ENCODE data around the gene HGD.

The HGD gene

DNA sequence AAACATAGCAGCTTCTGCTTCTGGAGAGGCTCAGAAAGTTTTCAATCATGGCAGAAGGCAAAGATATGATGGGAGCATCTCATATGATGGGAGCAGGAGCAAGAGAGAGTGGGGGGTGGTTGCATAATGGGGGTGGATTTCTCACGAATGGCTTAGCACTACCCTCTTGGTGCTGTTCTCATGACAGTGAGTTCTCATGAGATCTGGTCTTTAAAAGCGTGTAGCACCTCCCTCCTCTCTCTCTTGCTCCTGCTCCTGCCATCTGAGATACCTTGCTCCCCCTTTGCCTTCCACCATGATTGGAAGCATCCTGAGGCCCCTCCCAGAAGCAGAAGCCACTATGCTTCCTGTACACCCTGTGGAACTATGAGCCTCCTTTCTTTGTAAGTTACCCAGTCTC, 22.2 kb downstream of the HGD start:
- TF ChIP-seq ZFX (IDR thresholded peaks at IDR 0.05; ENCODE audit: borderline replicate concordance) (no peak), CTCF (IDR thresholded peaks at IDR 0.05) (no peak)
- H3K27ac ChIP-seq, result peak overlapping the region; percentile 88; the same call in 1 of the 2 replicates

GRCh38 chr3:120659285-120659684, 22.8 kb downstream of the HGD start:
- TF ChIP-seq ZFX (IDR thresholded peaks at IDR 0.05; ENCODE audit: borderline replicate concordance) (no peak), CTCF (IDR thresholded peaks at IDR 0.05) (no peak)
- no peak overlapping the region for H3K27ac ChIP-seq

DNA sequence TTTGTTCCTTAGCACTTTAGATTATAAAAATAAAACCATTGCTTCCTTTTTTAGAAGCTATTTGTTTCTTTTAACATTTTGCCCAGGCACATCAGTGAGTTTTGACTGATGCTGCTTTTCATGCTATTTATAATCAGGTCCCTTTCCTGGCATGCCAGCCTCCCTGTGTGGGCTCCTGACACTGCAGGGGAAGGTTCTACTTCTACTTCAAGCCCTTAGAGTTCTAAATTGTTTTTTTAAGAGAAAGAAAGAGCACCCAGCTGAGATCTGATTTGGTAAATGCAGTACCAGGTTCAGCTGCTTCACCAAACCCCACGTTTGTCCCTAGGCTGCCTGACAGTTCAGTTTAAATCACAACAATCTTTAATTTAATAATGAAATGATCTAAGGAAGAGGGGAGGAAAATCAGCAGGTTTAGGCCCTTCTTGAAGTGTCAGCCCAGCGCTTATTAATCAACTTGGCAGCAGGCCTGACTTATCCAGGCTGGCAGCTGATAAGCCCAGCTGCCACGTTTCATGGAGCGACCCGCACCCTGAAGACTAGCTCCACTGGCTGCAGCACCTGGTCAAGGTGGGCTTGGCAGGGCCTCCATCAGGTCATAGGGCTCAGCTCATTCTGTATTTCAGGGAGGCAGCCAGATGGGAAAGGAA, 29.0 kb downstream of the HGD start:
- TF ChIP-seq CTCF (IDR thresholded peaks at IDR 0.05) (no peak), ZFX (IDR thresholded peaks at IDR 0.05; ENCODE audit: borderline replicate concordance) (no peak)
- no peak overlapping the region for H3K27ac ChIP-seq

DNA sequence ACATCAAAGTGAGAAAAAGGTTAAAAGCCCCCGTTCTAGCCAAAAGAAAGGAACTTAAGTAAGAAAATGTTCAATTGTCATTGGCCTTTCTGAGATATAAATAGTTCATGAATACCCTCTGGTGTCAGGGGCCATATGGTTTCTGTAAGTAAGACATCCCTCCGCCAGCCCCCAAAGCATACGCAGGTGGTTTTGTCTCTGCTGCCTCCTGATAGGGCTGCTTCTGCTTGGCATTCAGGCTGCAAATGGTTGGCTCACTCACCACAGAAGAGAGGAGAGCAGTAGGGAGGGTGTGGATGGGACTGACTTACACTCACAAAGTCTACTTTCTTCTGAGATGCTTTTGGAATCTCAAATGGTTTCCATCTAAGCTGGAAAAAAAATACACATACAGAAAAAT, 29.8 kb downstream of the HGD start:
- H3K27ac ChIP-seq, result no peak overlapping the region
- TF ChIP-seq CTCF (IDR thresholded peaks at IDR 0.05) (no peak), ZFX (IDR thresholded peaks at IDR 0.05; ENCODE audit: borderline replicate concordance) (no peak)

DNA sequence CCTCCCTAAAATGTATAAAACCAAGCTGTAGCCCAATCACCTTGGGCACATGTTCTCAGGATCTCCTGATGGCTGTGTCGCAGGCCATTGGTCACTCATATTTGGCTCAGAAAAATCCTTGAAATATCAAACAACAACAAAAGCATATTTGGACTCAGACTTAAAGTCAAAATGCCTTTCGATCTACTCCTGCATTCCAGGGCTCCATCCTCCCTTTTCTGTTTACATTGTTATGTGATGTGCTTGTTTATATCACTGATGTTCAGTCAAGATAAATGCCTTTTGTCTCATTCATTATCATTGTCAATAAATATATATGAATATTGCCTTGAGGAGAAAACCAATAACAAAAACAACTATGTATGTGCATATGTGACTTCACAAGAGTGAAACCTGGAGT, 31.7 kb downstream of the HGD start:
- peak overlapping the region; percentile 21; the same call in 1 of the 2 replicates for H3K27ac ChIP-seq
- no peak for TF ChIP-seq CTCF (IDR thresholded peaks at IDR 0.05)
- TF ChIP-seq ZFX (IDR thresholded peaks at IDR 0.05; ENCODE audit: borderline replicate concordance), result no peak

GRCh38 chr3:120649830-120650233, 32.2 kb downstream of the HGD start:
- peak overlapping the region; percentile 21; the same call in 1 of the 2 replicates for H3K27ac ChIP-seq
- TF ChIP-seq CTCF (IDR thresholded peaks at IDR 0.05) (no peak), ZFX (IDR thresholded peaks at IDR 0.05; ENCODE audit: borderline replicate concordance) (no peak)

GRCh38 chr3:120648290-120648689, 33.7 kb downstream of the HGD start:
- TF ChIP-seq ZFX (IDR thresholded peaks at IDR 0.05; ENCODE audit: borderline replicate concordance) (no peak), CTCF (IDR thresholded peaks at IDR 0.05) (no peak)

More at GRCh38 chr3:120648290-120648689, 33.7 kb downstream of the HGD start:
- H3K27ac ChIP-seq, result no peak overlapping the region

Measured in 22Rv1 (cell line).